PFSK-1 (cell line): Measurements from ENCODE around the gene MDC1.

Experiments used
- FOXP2 ChIP-seq: optimal IDR thresholded peaks from 2 replicates; pipeline ENCODE3; 2011; ENCODE audit warnings: borderline replicate concordance, control low read depth, inconsistent platforms; ENCODE audit not compliant: insufficient read depth; ENCODE audit errors: extremely low read length, extremely low read depth
- POLR2AphosphoS5 ChIP-seq: IDR thresholded peaks from 2 replicates; pipeline ENCODE4 v1.6.1; 2012; ENCODE audit warnings: low read depth, mild to moderate bottlenecking, control low read depth, low read length, moderate library complexity
- SIN3A ChIP-seq: IDR thresholded peaks from 2 replicates; pipeline ENCODE4 v1.6.1; 2012; ENCODE audit warnings: mild to moderate bottlenecking, low read length, moderate library complexity, borderline replicate concordance; ENCODE audit not compliant: insufficient read depth
- TAF1 ChIP-seq: IDR thresholded peaks from 2 replicates; pipeline ENCODE4 v1.6.1; 2012; ENCODE audit warnings: low read length, control low read depth, borderline replicate concordance; ENCODE audit not compliant: insufficient read depth
- TF ChIP-seq, protein P1 (sequence below), 2 experiments: IDR thresholded peaks; 2 replicates each; pipeline versions ENCODE4 v1.6.1 to v1.8.0; 2011 to 2012; ENCODE audit warnings: low read depth in 2 of 2, low read length in 2 of 2, control low read depth in 1 of 2, inconsistent platforms in 1 of 2, mild to moderate bottlenecking in 1 of 2, moderate library complexity in 1 of 2; ENCODE audit not compliant: insufficient read depth in 1 of 2

MDC1 gene

DNA sequence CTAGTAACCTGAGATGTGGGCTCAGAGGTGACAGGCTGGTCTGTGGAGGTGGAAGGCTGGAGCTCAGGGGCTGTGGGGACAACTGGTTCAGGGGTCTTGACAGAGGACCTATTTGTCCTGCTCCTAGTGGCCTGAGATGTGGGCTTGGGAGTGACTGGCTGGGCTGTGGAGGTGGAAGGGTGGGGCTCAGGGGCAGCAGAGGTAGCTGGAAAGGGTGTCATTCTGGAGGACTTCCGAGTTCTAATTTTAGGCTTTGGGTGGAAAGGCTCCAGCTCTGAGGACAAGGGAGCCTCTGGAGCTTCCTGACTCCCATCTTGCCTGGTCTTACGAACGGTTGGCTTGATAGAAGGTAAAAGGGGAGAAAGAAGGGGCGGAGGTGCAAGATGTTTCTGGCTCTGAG is 11.5 kb downstream of the MDC1 start:
- no peak for TF ChIP-seq FOXP2
- TF ChIP-seq, protein P1, sequence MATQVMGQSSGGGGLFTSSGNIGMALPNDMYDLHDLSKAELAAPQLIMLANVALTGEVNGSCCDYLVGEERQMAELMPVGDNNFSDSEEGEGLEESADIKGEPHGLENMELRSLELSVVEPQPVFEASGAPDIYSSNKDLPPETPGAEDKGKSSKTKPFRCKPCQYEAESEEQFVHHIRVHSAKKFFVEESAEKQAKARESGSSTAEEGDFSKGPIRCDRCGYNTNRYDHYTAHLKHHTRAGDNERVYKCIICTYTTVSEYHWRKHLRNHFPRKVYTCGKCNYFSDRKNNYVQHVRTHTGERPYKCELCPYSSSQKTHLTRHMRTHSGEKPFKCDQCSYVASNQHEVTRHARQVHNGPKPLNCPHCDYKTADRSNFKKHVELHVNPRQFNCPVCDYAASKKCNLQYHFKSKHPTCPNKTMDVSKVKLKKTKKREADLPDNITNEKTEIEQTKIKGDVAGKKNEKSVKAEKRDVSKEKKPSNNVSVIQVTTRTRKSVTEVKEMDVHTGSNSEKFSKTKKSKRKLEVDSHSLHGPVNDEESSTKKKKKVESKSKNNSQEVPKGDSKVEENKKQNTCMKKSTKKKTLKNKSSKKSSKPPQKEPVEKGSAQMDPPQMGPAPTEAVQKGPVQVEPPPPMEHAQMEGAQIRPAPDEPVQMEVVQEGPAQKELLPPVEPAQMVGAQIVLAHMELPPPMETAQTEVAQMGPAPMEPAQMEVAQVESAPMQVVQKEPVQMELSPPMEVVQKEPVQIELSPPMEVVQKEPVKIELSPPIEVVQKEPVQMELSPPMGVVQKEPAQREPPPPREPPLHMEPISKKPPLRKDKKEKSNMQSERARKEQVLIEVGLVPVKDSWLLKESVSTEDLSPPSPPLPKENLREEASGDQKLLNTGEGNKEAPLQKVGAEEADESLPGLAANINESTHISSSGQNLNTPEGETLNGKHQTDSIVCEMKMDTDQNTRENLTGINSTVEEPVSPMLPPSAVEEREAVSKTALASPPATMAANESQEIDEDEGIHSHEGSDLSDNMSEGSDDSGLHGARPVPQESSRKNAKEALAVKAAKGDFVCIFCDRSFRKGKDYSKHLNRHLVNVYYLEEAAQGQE (IDR thresholded peaks at IDR 0.05; ENCODE audit: insufficient read depth in 1 of 2, low read depth in 2 of 2, low read length in 2 of 2), result no peak
- no peak for TF ChIP-seq POLR2AphosphoS5
- TF ChIP-seq TAF1, result no peak
- TF ChIP-seq SIN3A, result no peak

DNA sequence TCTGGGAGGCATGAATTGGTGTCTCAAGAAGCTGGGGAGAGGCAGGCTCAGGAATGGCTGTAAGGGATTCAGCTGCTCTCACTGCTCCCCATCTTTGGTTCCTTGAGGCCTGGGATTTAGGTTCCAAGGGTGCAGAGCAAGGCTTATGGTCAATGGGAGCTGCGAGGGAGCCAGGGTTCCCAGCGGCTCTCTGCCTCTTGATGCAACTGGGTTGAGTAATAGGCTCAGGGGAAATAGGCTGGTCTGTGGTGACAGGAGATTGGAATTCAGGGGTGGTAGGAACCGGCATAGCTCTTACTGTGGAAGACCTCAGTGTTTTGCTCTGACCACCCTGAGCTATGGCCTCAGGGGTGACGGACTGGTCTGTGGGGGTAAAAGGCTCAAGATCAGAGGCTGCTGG is 13.3 kb downstream of the MDC1 start:
- TF ChIP-seq POLR2AphosphoS5 (no peak), FOXP2 (no peak)

DNA sequence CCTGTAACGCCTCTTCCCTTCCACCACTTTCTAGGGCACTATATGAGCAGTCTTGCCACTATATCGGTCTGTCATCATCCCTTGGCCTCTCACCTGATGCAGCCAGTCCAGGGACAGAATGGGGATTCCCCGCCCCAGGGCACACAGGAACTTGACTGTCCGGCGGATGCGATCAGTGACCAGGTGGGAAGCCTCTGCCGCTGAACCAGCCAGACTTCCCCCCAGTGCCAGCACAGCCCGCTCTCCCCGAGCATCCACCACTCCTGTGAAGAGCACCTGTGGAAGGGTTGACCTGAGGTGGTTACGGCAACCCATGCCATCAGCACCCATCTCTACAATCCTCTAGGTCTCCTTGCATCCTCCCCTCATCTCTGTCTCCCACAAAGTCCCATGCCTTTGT is 14.1 kb downstream of the MDC1 start:
- no peak for TF ChIP-seq SIN3A
- TF ChIP-seq, protein P1 (IDR thresholded peaks at IDR 0.05; ENCODE audit: insufficient read depth in 1 of 2, low read depth in 2 of 2, low read length in 2 of 2), result no peak
- TF ChIP-seq TAF1, result no peak
- TF ChIP-seq POLR2AphosphoS5, result no peak
- TF ChIP-seq FOXP2, result no peak

DNA sequence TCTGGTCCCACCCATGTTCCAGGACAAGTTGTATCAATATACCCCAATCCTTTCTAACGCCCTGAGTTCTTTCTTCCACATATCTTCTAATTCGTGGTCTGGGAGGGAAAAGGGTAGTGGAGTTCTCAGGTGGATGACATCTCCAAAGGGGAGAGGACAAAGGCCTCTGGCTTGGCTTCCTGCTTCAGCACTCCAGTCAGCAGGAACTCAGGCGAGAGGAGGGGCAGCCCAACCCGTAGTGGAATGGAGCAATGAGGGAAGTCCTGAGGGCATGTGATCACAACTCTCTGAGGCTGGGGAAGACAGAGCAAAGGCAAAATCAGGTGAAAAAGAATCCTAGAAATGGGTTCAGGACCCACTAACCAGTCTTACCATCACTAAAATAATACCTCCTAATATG is 16.7 kb downstream of the MDC1 start:
- TF ChIP-seq FOXP2 (no peak), POLR2AphosphoS5 (no peak), TAF1 (no peak), SIN3A (no peak)
- TF ChIP-seq, protein P1 (IDR thresholded peaks at IDR 0.05; ENCODE audit: insufficient read depth in 1 of 2, low read depth in 2 of 2, low read length in 2 of 2), result no peak

DNA sequence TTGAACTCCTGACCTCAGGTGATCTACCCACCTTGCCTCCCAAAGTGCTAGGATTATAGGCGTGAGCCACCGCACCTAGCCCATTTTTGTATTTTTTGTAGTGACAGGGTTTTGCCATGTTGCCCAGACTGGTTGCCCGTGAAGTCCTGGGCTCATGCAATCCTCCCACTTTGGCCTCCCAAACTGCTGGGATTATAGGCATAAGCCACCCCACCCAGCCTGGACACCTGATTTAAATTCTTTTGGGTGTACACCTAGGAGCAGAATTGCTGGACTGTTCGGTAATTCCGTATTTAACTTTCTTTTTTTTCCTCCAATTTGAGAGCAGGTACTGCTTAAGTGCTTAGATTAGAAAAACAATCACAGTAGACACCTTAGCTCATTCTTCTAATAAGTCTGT is 20.6 kb downstream of the MDC1 start:
- TF ChIP-seq TAF1, result no peak

DNA sequence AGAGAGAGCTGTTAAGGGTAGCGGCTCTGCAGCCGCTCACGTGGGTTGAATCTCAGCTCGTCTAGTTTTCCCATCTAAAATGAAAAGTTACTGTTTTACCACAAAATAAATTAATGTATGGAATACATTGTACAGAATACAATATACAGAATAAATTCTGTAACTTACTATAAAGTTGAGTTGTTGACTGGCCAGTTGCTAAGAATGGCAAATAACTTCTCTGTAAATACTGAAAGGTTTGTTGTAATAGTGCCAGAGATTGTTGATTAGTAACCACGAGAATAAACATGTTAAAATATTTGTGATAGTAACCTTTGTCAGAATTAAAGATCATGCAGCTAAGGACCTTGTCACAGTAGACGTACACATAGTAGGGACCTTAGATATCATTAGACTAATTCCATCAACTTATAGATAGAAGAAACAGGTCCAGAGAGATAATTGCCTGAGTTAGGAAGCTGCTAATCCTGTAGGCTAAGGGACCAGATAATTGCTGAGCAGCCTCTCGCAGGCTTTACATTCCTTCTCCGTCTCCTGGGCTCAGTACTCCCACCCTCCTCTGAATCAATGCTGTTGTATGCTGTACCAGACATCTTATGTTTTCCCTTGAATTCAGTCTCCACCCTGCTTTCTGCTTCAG is 25.8 kb downstream of the MDC1 start:
- TF ChIP-seq, protein P1 (IDR thresholded peaks at IDR 0.05; ENCODE audit: insufficient read depth in 1 of 2, low read depth in 2 of 2, low read length in 2 of 2), result no peak
